ENCODE results near the gene CARMIL1.

The CARMIL1 gene

GRCh38 chr6:25270559-25270958, 8.6 kb upstream of the CARMIL1 start:
- no peak for TF ChIP-seq CTCF (IDR thresholded peaks at IDR 0.05; ENCODE audit: low read length, missing control alignments)
- DNase-seq (ENCODE audit: low read depth): no peak
- H3K4me3 ChIP-seq (replicated peaks; ENCODE audit: low read depth, low read length): no peak overlapping the region

GRCh38 chr6:25275436-25275835, 3.7 kb upstream of the CARMIL1 start:
- DNase-seq (ENCODE audit: low read depth): no peak
- TF ChIP-seq CTCF (IDR thresholded peaks at IDR 0.05; ENCODE audit: low read length, missing control alignments): no peak
- no peak overlapping the region for H3K4me3 ChIP-seq (replicated peaks; ENCODE audit: low read depth, low read length)

GRCh38 chr6:25277386-25277785, 1.8 kb upstream of the CARMIL1 start:
- no peak overlapping the region for H3K4me3 ChIP-seq (replicated peaks; ENCODE audit: low read depth, low read length)
- no peak for TF ChIP-seq CTCF (IDR thresholded peaks at IDR 0.05; ENCODE audit: low read length, missing control alignments)
- DNase-seq (ENCODE audit: low read depth): no peak

- no peak for DNase-seq (ENCODE audit: low read depth)
- no peak overlapping the region for H3K4me3 ChIP-seq (replicated peaks; ENCODE audit: low read depth, low read length)
- TF ChIP-seq CTCF (IDR thresholded peaks at IDR 0.05; ENCODE audit: low read length, missing control alignments): no peak
These were observed 1.3 kb upstream of the CARMIL1 start for GRCh38 chr6:25277857-25278256.

- DNase-seq (ENCODE audit: low read depth): no peak
- no peak for TF ChIP-seq CTCF (IDR thresholded peaks at IDR 0.05; ENCODE audit: low read length, missing control alignments)
- H3K4me3 ChIP-seq (replicated peaks; ENCODE audit: low read depth, low read length): peak overlapping the region; percentile 92
These were observed 787 bp upstream of the CARMIL1 start for GRCh38 chr6:25278261-25278913.

GRCh38 chr6:25279748-25280343, 672 bp downstream of the CARMIL1 start:
- H3K4me3 ChIP-seq (replicated peaks; ENCODE audit: low read depth, low read length): peak overlapping the region; percentile 92
- TF ChIP-seq CTCF (IDR thresholded peaks at IDR 0.05; ENCODE audit: low read length, missing control alignments): no peak
- DNase-seq (ENCODE audit: low read depth): no peak

Measured in fibroblast of pulmonary artery (primary cell).